Caco-2 (cell line): ENCODE data around the gene TPD52L1. TPM values are rescaled to one million over a fixed set of nuclear protein-coding genes. Genes with fewer than 3 reads are reported as not detected.

Experiments used
- BruUV-seq: library from RNA; stranded (reverse); fragments of 400-500 nt; replicated peaks from 2 replicates; lab custom pipeline; 2021; lab: Mats Ljungman, UMichigan
- CTCF ChIA-PET: fragments of 300-600 bp; sonication (Branson Sonifier 250); formaldehyde crosslinking; loops from one replicate; lab custom pipeline; 2022; ENCODE audit warnings: antibody characterized with exemption; lab: Charles Lee
- POLR2A ChIA-PET: fragments of 300-600 bp; sonication (Branson Sonifier 250); formaldehyde crosslinking; loops from one replicate; lab custom pipeline; 2022; ENCODE audit warnings: antibody characterized with exemption; lab: Charles Lee
- DNase-seq, 2 experiments: peaks; one replicate each; pipeline versions ENCODE4 v3.0.0 to v3.0.0-alpha.2; 2020 to 2022
- H3K27me3 ChIP-seq: replicated peaks from 2 replicates; pipeline ENCODE4 v1.6.0; 2011; ENCODE audit warnings: low read length; ENCODE audit not compliant: control insufficient read depth, insufficient read depth
- H3K36me3 ChIP-seq: 2 replicates; pipeline ENCODE4 v1.5.1; 2011; ENCODE audit warnings: low read length; ENCODE audit not compliant: control insufficient read depth, insufficient read depth
- H3K4me1 ChIP-seq: fragments of 250-450 bp; sonication (Bioruptor Pico); 2 replicates; pipeline ENCODE4 v1.5.1; 2020; ENCODE audit warnings: mild to moderate bottlenecking
- H3K4me3 ChIP-seq: 2 replicates; pipeline ENCODE4 v1.5.1; 2011; ENCODE audit warnings: low read depth, mild to moderate bottlenecking, control low read depth, low read length
- H3K9me3 ChIP-seq: fragments of 250-450 bp; sonication (Bioruptor Pico); 2 replicates; pipeline ENCODE4 v1.5.1; 2020; ENCODE audit warnings: mild to moderate bottlenecking, moderate library complexity
- H3K27ac Mint-ChIP-seq: one replicate; pipeline ENCODE4 v1.8.0; 2022; ENCODE audit warnings: mixed read lengths; ENCODE audit not compliant: unreplicated experiment
- H3K27me3 Mint-ChIP-seq: one replicate; pipeline ENCODE4 v1.8.0; 2022; ENCODE audit warnings: mixed read lengths; ENCODE audit not compliant: insufficient read depth, unreplicated experiment
- H3K36me3 Mint-ChIP-seq: one replicate; pipeline ENCODE4 v1.8.0; 2022; ENCODE audit warnings: mild to moderate bottlenecking, mixed read lengths; ENCODE audit not compliant: insufficient read depth, unreplicated experiment
- H3K4me1 Mint-ChIP-seq: one replicate; pipeline ENCODE4 v1.8.0; 2022; ENCODE audit warnings: low read depth, mixed read lengths; ENCODE audit not compliant: unreplicated experiment
- H3K4me3 Mint-ChIP-seq: one replicate; pipeline ENCODE4 v1.8.0; 2022; ENCODE audit warnings: mild to moderate bottlenecking, moderate library complexity, mixed read lengths; ENCODE audit not compliant: unreplicated experiment
- H3K9me3 Mint-ChIP-seq: one replicate; pipeline ENCODE4 v1.8.0; 2022; ENCODE audit warnings: mixed read lengths; ENCODE audit not compliant: unreplicated experiment
- CTCF ChIP-seq, 2 experiments: fragments of 200-600 bp in 1 of 2; IDR thresholded peaks; 1 replicate in 1 of 2; 2 replicates in 1 of 2; pipeline versions ENCODE4 v1.5.1 to v1.8.0; 2011 to 2022; ENCODE audit warnings: antibody characterized with exemption in 1 of 2, control low read depth in 1 of 2, inconsistent platforms in 1 of 2, low read depth in 1 of 2, low read length in 1 of 2, mild to moderate bottlenecking in 1 of 2, moderate library complexity in 1 of 2; ENCODE audit not compliant: insufficient read depth in 1 of 2, severe bottlenecking in 1 of 2, unreplicated experiment in 1 of 2
- intact Hi-C: fragments of 100-400 bp; cut with micrococcal nuclease; formaldehyde crosslinking; loops from one replicate; pipeline ENCODE4 v1.10.0; 2022; ENCODE audit not compliant: unreplicated experiment
- total RNA-seq: library from RNA; stranded (reverse); gene quantifications from 2 replicates; pipeline ENCODE4 v1.2.3, GENCODE V29; 2022

TPD52L1 gene
- total RNA-seq, 1 experiment from 2014 or later, result 83.9 TPM

- no peaks in the 10 kb centered on the region for H3K9me3 Mint-ChIP-seq
- no peaks in the 10 kb centered on the region for H3K27me3 ChIP-seq
- TF ChIP-seq CTCF (IDR thresholded peaks at IDR 0.05; ENCODE audit: insufficient read depth in 1 of 2, low read depth in 1 of 2, low read length in 1 of 2, severe bottlenecking in 1 of 2, unreplicated experiment in 1 of 2), result no peak
- H3K4me1 ChIP-seq, result no peaks in the 10 kb centered on the region
- no peak overlapping the region for H3K27ac Mint-ChIP-seq
- ChIA-PET CTCF (no interaction called here), POLR2A (no interaction called here)
- H3K27me3 Mint-ChIP-seq, result no peaks in the 10 kb centered on the region
- intact Hi-C loops, result no loop called here
- no peak overlapping the region for H3K4me3 ChIP-seq
- H3K36me3 ChIP-seq, result no peaks in the 10 kb centered on the region
- BruUV-seq, result no TSS peak
- H3K36me3 Mint-ChIP-seq, result no peaks in the 10 kb centered on the region
- no peak overlapping the region for H3K4me3 Mint-ChIP-seq
- DNase-seq, result no peak
- H3K9me3 ChIP-seq, result no peaks in the 10 kb centered on the region
- H3K4me1 Mint-ChIP-seq, result no peaks in the 10 kb centered on the region
Observed at GRCh38 chr6:125182237-125183008, 28.9 kb downstream of the TPD52L1 start.

- no peaks in the 10 kb centered on the region for H3K27me3 Mint-ChIP-seq
- no peak overlapping the region for H3K4me3 ChIP-seq
- no peak for DNase-seq
- H3K9me3 Mint-ChIP-seq, result no peaks in the 10 kb centered on the region
- TF ChIP-seq CTCF (IDR thresholded peaks at IDR 0.05; ENCODE audit: insufficient read depth in 1 of 2, low read depth in 1 of 2, low read length in 1 of 2, severe bottlenecking in 1 of 2, unreplicated experiment in 1 of 2), result no peak
- H3K4me1 Mint-ChIP-seq, result no peaks in the 10 kb centered on the region
- no peaks in the 10 kb centered on the region for H3K27me3 ChIP-seq
- H3K27ac Mint-ChIP-seq, result no peak overlapping the region
- BruUV-seq, result no TSS peak
- no peaks in the 10 kb centered on the region for H3K36me3 Mint-ChIP-seq
- POLR2A ChIA-PET, result no interaction called here
- no peaks in the 10 kb centered on the region for H3K36me3 ChIP-seq
- H3K4me1 ChIP-seq, result no peaks in the 10 kb centered on the region
- H3K4me3 Mint-ChIP-seq, result no peak overlapping the region
- no peaks in the 10 kb centered on the region for H3K9me3 ChIP-seq
- intact Hi-C loops, result no loop called here
- CTCF ChIA-PET, result no interaction called here
Observed at GRCh38 chr6:125183391-125183790, 29.8 kb downstream of the TPD52L1 start.

GRCh38 chr6:125188037-125188436 is 34.5 kb downstream of the TPD52L1 start:
- POLR2A ChIA-PET, result no interaction called here
- H3K27me3 Mint-ChIP-seq, result no peaks in the 10 kb centered on the region
- BruUV-seq, result no TSS peak
- no peak for DNase-seq
- no peaks in the 10 kb centered on the region for H3K36me3 Mint-ChIP-seq
- H3K9me3 Mint-ChIP-seq, result no peaks in the 10 kb centered on the region
- H3K4me3 Mint-ChIP-seq, result no peak overlapping the region
- no peak overlapping the region for H3K4me3 ChIP-seq
- H3K9me3 ChIP-seq, result no peaks in the 10 kb centered on the region
- no peaks in the 10 kb centered on the region for H3K4me1 Mint-ChIP-seq
- TF ChIP-seq CTCF (IDR thresholded peaks at IDR 0.05; ENCODE audit: insufficient read depth in 1 of 2, low read depth in 1 of 2, low read length in 1 of 2, severe bottlenecking in 1 of 2, unreplicated experiment in 1 of 2), result no peak
- 0 out of 2 replicates have a peak, but pooled peaks cover 4% of the 10 kb centered on the region for H3K4me1 ChIP-seq
- H3K27ac Mint-ChIP-seq, result no peak overlapping the region
- intact Hi-C loops, result no loop called here
- H3K36me3 ChIP-seq, result no peaks in the 10 kb centered on the region
- no peaks in the 10 kb centered on the region for H3K27me3 ChIP-seq
- CTCF ChIA-PET, result no interaction called here
